Effector memory CD4-positive, alpha-beta T cell (primary cell): ENCODE data around the gene RMND5A.

ENCODE experiments used
- DNase-seq, 3 donors: peaks; one replicate each; pipeline ENCODE4 v3.0.0-alpha.2; 2020
- H3K27ac ChIP-seq: 2 replicates; pipeline ENCODE4 v1.7.0; 2013; ENCODE audit warnings: mild to moderate bottlenecking, low read length, moderate library complexity; ENCODE audit not compliant: insufficient read depth, poor library complexity, severe bottlenecking
- H3K27me3 ChIP-seq: replicated peaks from 2 replicates; pipeline ENCODE4 v1.7.0; 2013; ENCODE audit warnings: mild to moderate bottlenecking, low read length; ENCODE audit not compliant: insufficient read depth, control insufficient read depth, poor library complexity, severe bottlenecking
- H3K36me3 ChIP-seq: 2 replicates; pipeline ENCODE4 v1.7.0; 2013; ENCODE audit warnings: mild to moderate bottlenecking, low read length, moderate library complexity; ENCODE audit not compliant: control insufficient read depth, insufficient read depth
- H3K4me1 ChIP-seq: 2 replicates; pipeline ENCODE4 v1.7.0; 2013; ENCODE audit warnings: low read length, mild to moderate bottlenecking; ENCODE audit not compliant: control insufficient read depth, insufficient read depth, poor library complexity, severe bottlenecking
- H3K4me3 ChIP-seq: 2 replicates; pipeline ENCODE4 v1.7.0; 2013; ENCODE audit warnings: low read length, low read depth, mild to moderate bottlenecking; ENCODE audit not compliant: insufficient read depth, poor library complexity, severe bottlenecking
- H3K9me3 ChIP-seq: 2 replicates; pipeline ENCODE4 v1.7.0; 2013; ENCODE audit warnings: mild to moderate bottlenecking, low read length, moderate library complexity; ENCODE audit not compliant: control insufficient read depth

RMND5A gene

DNA sequence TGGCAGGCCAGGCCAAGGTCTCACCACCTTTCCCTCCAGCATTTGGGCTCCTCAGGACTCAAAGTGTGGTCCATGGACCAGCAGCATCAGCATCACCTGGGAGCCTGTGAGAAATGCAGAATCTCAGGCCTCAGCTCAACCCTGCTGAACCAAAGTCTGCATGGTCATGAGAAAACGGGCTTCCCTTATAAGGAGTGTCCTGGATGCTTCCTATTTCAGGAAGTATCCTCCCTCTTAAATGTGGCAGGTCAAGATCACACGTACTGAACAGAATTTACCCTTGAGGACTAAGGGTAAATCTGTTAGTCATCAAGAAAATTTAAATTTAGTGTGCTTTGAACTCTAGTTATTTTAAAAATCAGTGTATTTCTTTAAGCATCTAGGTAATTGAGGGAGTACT, 58.9 kb downstream of the RMND5A start:
- DNase-seq = no peak
- Histone ChIP-seq H3K36me3 (peaks cover 7% of the 10 kb centered on the region), H3K27me3 (no peaks in the 10 kb centered on the region), H3K9me3 (no peaks in the 10 kb centered on the region), H3K4me3 (no peak overlapping the region), H3K27ac (no peak overlapping the region), H3K4me1 (no peaks in the 10 kb centered on the region)

GRCh38 chr2:86779971-86780370, 59.9 kb downstream of the RMND5A start:
- Histone ChIP-seq H3K27ac (no peak overlapping the region), H3K4me1 (no peaks in the 10 kb centered on the region), H3K4me3 (no peak overlapping the region), H3K36me3 (peaks cover under 1% of the 10 kb centered on the region), H3K9me3 (no peaks in the 10 kb centered on the region), H3K27me3 (no peaks in the 10 kb centered on the region)
- no peak for DNase-seq

DNA sequence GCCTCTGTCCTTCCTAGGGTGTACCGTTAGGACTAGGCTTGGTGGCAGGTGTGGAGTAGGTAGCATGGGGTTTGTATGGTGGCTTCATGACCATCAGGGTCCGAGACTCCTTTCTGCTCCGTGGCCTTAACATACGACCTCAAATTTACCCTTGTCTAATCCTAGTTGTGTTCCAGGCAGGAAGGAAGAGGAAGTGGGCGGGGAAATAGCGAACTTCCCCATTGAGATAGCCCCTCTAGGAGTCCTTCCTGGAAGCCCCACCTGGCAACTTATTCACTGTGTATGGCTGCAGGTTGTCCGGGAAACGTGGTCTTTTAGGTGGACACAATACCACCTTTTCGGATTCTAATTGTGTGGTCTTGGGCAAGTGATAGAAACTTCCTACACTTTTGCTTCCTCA, 61.3 kb downstream of the RMND5A start:
- Histone ChIP-seq H3K27me3 (no peaks in the 10 kb centered on the region), H3K4me1 (no peaks in the 10 kb centered on the region), H3K27ac (no peak overlapping the region), H3K9me3 (no peaks in the 10 kb centered on the region), H3K4me3 (no peak overlapping the region), H3K36me3 (no peaks in the 10 kb centered on the region)
- no peak for DNase-seq

- Histone ChIP-seq H3K4me3 (no peak overlapping the region), H3K36me3 (no peaks in the 10 kb centered on the region), H3K4me1 (no peaks in the 10 kb centered on the region), H3K9me3 (no peaks in the 10 kb centered on the region), H3K27me3 (no peaks in the 10 kb centered on the region), H3K27ac (no peak overlapping the region)
- no peak for DNase-seq
Observed at GRCh38 chr2:86782748-86783147, 62.7 kb downstream of the RMND5A start.

DNA sequence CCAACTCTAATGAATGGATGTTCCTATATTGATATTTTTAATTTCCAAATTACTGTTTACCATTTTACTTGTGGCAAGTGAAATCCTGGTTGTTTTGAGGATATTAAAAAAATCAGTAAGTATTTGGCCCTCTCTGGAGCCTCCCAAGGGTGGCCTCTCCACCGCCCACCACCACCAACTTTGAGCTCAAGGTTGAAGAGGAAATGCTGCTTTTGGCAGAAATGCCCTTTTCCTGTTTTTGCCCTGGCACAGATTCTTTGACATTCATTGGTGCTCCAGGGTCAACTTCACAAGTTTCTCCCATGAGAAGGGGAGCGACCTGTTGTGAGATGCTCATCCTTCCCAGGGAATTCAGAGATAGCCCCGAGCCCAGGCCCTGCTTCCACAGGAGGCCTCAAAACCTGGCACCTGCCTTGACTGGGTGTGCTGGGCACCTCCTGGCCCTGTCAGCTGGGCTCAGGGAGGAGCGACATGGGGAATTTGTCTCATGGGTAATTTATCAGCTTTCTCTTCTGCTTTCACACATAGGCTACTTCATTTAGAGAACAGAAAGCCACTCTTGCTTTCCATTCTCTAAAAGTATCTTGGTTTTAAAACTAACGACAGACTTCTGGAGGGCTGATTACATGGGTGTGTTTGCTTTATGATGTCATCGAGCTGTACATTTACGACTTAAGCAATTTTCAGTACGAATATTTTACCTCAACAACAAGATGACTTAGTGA, 63.7 kb downstream of the RMND5A start:
- Histone ChIP-seq H3K4me1 (no peaks in the 10 kb centered on the region), H3K4me3 (no peak overlapping the region), H3K36me3 (no peaks in the 10 kb centered on the region)

DNA sequence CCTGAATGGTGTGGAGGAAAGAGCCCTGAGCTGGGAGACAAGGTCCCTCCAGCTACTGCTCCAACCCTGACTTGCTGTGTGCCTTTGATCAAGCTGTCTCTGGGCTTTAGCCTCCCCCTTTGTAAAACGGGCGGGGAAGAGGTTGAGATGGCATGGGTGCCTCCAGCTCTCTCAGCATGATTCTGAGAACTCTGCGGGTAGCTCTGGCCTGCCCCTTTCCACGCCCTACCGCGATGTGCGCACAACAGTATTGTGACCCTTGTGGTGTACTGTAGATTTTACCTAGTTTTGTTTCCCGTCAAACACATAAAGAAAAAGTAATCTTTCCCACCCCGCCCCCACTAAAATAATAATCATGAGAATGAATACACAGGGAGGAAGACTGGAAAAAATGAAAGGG, 65.4 kb downstream of the RMND5A start:
- H3K27me3 ChIP-seq = peaks cover 6% of the 10 kb centered on the region
- H3K4me1 ChIP-seq = peaks cover 2% of the 10 kb centered on the region
- no peak overlapping the region for H3K4me3 ChIP-seq
- no peak overlapping the region for H3K27ac ChIP-seq
- DNase-seq = no peak
- no peaks in the 10 kb centered on the region for H3K9me3 ChIP-seq
- H3K36me3 ChIP-seq = no peaks in the 10 kb centered on the region

More for the DNA sequence above, 63.7 kb downstream of the RMND5A start:
- Histone ChIP-seq H3K27ac (no peak overlapping the region), H3K27me3 (no peaks in the 10 kb centered on the region), H3K9me3 (no peaks in the 10 kb centered on the region)
- no peak for DNase-seq

DNA sequence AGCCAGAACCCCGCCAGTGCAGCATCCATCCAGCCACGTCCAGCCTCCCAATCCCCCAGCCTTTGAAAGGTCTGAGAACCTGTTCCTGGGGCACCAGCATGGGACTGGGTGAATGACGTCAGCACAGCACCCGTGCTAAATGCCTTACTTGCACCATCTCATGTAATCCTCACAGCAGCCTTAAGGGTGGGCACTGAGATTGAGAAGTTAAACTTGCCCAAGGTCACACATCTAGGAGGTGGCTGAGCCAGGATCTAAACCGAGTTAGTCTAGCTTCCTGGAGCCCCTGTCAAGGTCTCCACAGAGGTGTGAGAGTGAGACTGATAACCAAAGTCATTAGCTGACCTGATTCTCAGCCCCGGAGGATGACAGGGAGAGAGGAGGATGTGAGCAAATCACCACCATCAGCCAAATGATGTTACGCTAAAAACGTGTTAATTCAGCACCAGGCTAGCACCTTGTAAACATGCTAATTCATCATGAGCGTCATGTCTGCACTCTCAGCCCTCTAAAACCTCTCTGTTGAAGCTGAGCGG, 66.0 kb downstream of the RMND5A start:
- H3K27me3 ChIP-seq = peaks cover 11% of the 10 kb centered on the region
- no peak overlapping the region for H3K4me3 ChIP-seq
- H3K4me1 ChIP-seq = peaks cover 7% of the 10 kb centered on the region
- no peak for DNase-seq
- no peaks in the 10 kb centered on the region for H3K9me3 ChIP-seq
- H3K36me3 ChIP-seq = no peaks in the 10 kb centered on the region
- H3K27ac ChIP-seq = no peak overlapping the region

DNA sequence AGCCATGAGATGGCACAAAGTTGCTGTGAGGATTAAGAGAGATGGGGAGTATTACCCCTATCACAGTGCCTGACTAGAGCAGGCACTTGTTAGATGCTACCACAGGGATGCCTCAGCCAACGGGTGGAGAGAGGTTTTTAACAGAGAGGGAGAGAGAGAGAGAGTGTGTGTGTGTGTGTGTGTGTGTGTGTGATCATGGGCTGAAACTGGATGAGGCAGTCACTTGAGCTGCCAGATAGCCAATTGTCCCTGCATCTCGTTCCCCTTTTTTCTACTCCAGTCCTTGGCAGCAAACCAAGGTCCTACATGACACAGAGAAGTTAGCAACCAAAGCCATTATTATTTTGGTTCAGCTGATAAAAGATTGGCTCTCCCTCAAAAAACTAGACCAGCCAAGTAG, 67.6 kb downstream of the RMND5A start:
- no peaks in the 10 kb centered on the region for H3K9me3 ChIP-seq
- peaks cover 13% of the 10 kb centered on the region for H3K4me1 ChIP-seq
- no peak overlapping the region for H3K27ac ChIP-seq
- H3K4me3 ChIP-seq = no peak overlapping the region
- peaks cover 24% of the 10 kb centered on the region for H3K27me3 ChIP-seq
- no peaks in the 10 kb centered on the region for H3K36me3 ChIP-seq
- DNase-seq = no peak

- H3K4me3 ChIP-seq = no peak overlapping the region
- H3K4me1 ChIP-seq = peaks cover 13% of the 10 kb centered on the region
- no peak for DNase-seq
- no peaks in the 10 kb centered on the region for H3K36me3 ChIP-seq
- peaks cover 24% of the 10 kb centered on the region for H3K27me3 ChIP-seq
- H3K27ac ChIP-seq = no peak overlapping the region
- no peaks in the 10 kb centered on the region for H3K9me3 ChIP-seq
Observed at GRCh38 chr2:86788165-86788564, 68.1 kb downstream of the RMND5A start.

GRCh38 chr2:86788881-86789686, 69.0 kb downstream of the RMND5A start:
- Histone ChIP-seq H3K4me3 (no peak overlapping the region), H3K27ac (no peak overlapping the region), H3K9me3 (no peaks in the 10 kb centered on the region), H3K27me3 (peaks cover 32% of the 10 kb centered on the region), H3K36me3 (no peaks in the 10 kb centered on the region), H3K4me1 (peaks cover 13% of the 10 kb centered on the region)
- DNase-seq = no peak
